Measurements from ENCODE around the gene RPL13A.

DNA sequence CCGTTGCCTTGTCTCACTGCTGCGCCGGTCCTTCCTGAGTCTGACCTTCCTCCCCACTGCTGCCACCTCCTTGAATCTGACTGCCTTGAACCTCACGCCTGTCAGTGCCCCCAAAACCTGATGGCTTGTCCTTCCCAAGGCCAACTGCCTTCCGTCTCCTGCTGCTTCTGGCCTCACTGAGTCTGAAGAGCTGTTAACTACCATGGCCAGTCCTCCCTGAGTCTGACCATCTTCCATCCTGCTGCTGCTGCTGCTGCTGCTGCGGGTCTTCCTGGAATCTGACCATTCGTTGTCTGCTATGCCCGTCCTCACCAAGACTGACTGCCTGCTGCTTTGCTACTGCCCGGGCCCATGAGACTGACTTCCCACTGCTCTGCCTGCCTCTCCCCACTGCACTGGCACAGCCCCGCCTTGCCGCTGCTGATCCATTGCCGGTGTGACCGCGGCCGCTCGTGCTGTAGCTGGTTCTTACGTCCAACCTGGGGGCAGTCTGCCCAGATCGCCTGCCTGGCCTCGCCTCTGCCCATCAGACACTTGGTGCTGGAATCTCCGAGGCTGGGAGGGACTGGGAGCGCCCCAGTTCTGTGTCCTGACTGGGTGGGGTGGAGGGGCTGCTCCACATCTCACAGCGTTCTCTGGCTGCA is 37.5 kb downstream of the RPL13A start:
- TF ChIP-seq, protein P1, sequence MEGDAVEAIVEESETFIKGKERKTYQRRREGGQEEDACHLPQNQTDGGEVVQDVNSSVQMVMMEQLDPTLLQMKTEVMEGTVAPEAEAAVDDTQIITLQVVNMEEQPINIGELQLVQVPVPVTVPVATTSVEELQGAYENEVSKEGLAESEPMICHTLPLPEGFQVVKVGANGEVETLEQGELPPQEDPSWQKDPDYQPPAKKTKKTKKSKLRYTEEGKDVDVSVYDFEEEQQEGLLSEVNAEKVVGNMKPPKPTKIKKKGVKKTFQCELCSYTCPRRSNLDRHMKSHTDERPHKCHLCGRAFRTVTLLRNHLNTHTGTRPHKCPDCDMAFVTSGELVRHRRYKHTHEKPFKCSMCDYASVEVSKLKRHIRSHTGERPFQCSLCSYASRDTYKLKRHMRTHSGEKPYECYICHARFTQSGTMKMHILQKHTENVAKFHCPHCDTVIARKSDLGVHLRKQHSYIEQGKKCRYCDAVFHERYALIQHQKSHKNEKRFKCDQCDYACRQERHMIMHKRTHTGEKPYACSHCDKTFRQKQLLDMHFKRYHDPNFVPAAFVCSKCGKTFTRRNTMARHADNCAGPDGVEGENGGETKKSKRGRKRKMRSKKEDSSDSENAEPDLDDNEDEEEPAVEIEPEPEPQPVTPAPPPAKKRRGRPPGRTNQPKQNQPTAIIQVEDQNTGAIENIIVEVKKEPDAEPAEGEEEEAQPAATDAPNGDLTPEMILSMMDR (IDR thresholded peaks at IDR 0.05): no peak
- no peak for TF ChIP-seq POLR2A (IDR thresholded peaks at IDR 0.05)

All from uterus (tissue), 2 donors.